Measurements from ENCODE around the gene AUP1.

GRCh38 chr2:74552914-74553811 is 23.7 kb upstream of the AUP1 start:
- TF ChIP-seq, protein P1, sequence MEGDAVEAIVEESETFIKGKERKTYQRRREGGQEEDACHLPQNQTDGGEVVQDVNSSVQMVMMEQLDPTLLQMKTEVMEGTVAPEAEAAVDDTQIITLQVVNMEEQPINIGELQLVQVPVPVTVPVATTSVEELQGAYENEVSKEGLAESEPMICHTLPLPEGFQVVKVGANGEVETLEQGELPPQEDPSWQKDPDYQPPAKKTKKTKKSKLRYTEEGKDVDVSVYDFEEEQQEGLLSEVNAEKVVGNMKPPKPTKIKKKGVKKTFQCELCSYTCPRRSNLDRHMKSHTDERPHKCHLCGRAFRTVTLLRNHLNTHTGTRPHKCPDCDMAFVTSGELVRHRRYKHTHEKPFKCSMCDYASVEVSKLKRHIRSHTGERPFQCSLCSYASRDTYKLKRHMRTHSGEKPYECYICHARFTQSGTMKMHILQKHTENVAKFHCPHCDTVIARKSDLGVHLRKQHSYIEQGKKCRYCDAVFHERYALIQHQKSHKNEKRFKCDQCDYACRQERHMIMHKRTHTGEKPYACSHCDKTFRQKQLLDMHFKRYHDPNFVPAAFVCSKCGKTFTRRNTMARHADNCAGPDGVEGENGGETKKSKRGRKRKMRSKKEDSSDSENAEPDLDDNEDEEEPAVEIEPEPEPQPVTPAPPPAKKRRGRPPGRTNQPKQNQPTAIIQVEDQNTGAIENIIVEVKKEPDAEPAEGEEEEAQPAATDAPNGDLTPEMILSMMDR (IDR thresholded peaks at IDR 0.05): no peak
- no peak for TF ChIP-seq POLR2A (IDR thresholded peaks at IDR 0.05)
